HEK293 (cell line): Measurements from ENCODE around the gene HTRA1.

ENCODE experiments used
- CTCF ChIA-PET: fragments of 350-600 bp; formaldehyde crosslinking; extraction: SDS; loops from one replicate; lab custom pipeline; 2021; ENCODE audit warnings: antibody characterized with exemption; lab: Yijun Ruan, JAX
- POLR2A ChIA-PET: fragments of 300-600 bp; formaldehyde crosslinking; extraction: SDS; loops from one replicate; lab custom pipeline; 2020; ENCODE audit warnings: antibody characterized with exemption, inconsistent platforms; lab: Yijun Ruan, JAX
- H3K27ac ChIP-seq: fragments of 200-500 bp; sonication (Bioruptor generic); 2 replicates; pipeline ENCODE4 v1.5.1; 2014; ENCODE audit warnings: low read depth, low read length, control low read depth, inconsistent platforms; ENCODE audit errors: extremely low read depth
- H3K36me3 ChIP-seq, 2 experiments: fragments of 200-500 bp in 1 of 2; sonication (Bioruptor generic) in 1 of 2; 1 replicate in 1 of 2; 2 replicates in 1 of 2; pipeline ENCODE4 v1.5.1; 2014 to 2017; ENCODE audit warnings: inconsistent platforms in 2 of 2, low read length in 2 of 2; ENCODE audit not compliant: control insufficient read depth in 2 of 2, insufficient read depth in 1 of 2
- H3K4me1 ChIP-seq: fragments of 200-500 bp; sonication (Bioruptor generic); 2 replicates; pipeline ENCODE4 v1.5.1; 2014; ENCODE audit warnings: mild to moderate bottlenecking, low read length, inconsistent platforms; ENCODE audit not compliant: control insufficient read depth, insufficient read depth
- H3K4me3 ChIP-seq: 2 replicates; pipeline ENCODE4 v1.5.1; 2011; ENCODE audit warnings: low read depth, mild to moderate bottlenecking, control low read depth, low read length, moderate library complexity
- H3K9me3 ChIP-seq: fragments of 200-500 bp; sonication (Bioruptor generic); 2 replicates; pipeline ENCODE4 v1.5.1; 2014; ENCODE audit warnings: low read depth, low read length, inconsistent platforms; ENCODE audit not compliant: control insufficient read depth, insufficient read depth
- HOXD13 ChIP-seq: sonication (generic); formaldehyde crosslinking; IDR thresholded peaks from 2 replicates; pipeline ENCODE4 v1.8.0; 2022; ENCODE audit warnings: missing genetic modification reagents, borderline replicate concordance
- KLF7 ChIP-seq: fragments of 450-650 bp; formaldehyde crosslinking; IDR thresholded peaks from 2 replicates; pipeline ENCODE4 v1.5.1; 2016; ENCODE audit warnings: missing biosample characterization, missing genetic modification characterization, borderline replicate concordance
- MYNN ChIP-seq: fragments of 450-650 bp; formaldehyde crosslinking; IDR thresholded peaks from 2 replicates; pipeline ENCODE4 v1.5.1; 2016; ENCODE audit warnings: missing biosample characterization, missing genetic modification characterization, borderline replicate concordance
- OVOL3 ChIP-seq: fragments of 450-650 bp; formaldehyde crosslinking; IDR thresholded peaks from 2 replicates; pipeline ENCODE4 v1.5.1; 2016; ENCODE audit warnings: missing biosample characterization, missing genetic modification characterization
- RBAK ChIP-seq: fragments of 450-650 bp; formaldehyde crosslinking; IDR thresholded peaks from 2 replicates; pipeline ENCODE4 v1.5.1; 2016; ENCODE audit warnings: missing biosample characterization, missing genetic modification characterization
- REPIN1 ChIP-seq: fragments of 450-650 bp; formaldehyde crosslinking; IDR thresholded peaks from 2 replicates; pipeline ENCODE4 v1.5.1; 2017; ENCODE audit warnings: missing biosample characterization, missing genetic modification characterization, low read depth
- SCRT1 ChIP-seq: fragments of 450-650 bp; formaldehyde crosslinking; IDR thresholded peaks from 2 replicates; pipeline ENCODE4 v1.5.1; 2016; ENCODE audit warnings: missing biosample characterization, missing genetic modification characterization, borderline replicate concordance
- SP2 ChIP-seq: fragments of 450-650 bp; formaldehyde crosslinking; IDR thresholded peaks from 2 replicates; pipeline ENCODE4 v1.5.1; 2016; ENCODE audit warnings: missing biosample characterization, missing genetic modification characterization
- SP3 ChIP-seq: fragments of 450-650 bp; formaldehyde crosslinking; IDR thresholded peaks from 2 replicates; pipeline ENCODE4 v1.5.1; 2016; ENCODE audit warnings: missing biosample characterization, missing genetic modification characterization
- WT1 ChIP-seq: fragments of 450-650 bp; formaldehyde crosslinking; IDR thresholded peaks from 2 replicates; pipeline ENCODE4 v1.5.1; 2016; ENCODE audit warnings: missing biosample characterization, missing genetic modification characterization
- ZEB2 ChIP-seq: fragments of 450-650 bp; formaldehyde crosslinking; IDR thresholded peaks from 2 replicates; pipeline ENCODE4 v1.5.1; 2016; ENCODE audit warnings: missing biosample characterization, missing genetic modification characterization
- ZFHX2 ChIP-seq: fragments of 450-650 bp; formaldehyde crosslinking; conservative IDR thresholded peaks from 2 replicates; pipeline ENCODE4 v1.5.1; 2016; ENCODE audit warnings: missing biosample characterization, missing genetic modification characterization
- ZNF202 ChIP-seq: fragments of 450-650 bp; formaldehyde crosslinking; IDR thresholded peaks from 2 replicates; pipeline ENCODE4 v1.5.1; 2016; ENCODE audit warnings: missing biosample characterization, missing genetic modification characterization, borderline replicate concordance
- ZNF23 ChIP-seq: fragments of 450-650 bp; formaldehyde crosslinking; IDR thresholded peaks from 2 replicates; pipeline ENCODE4 v1.5.1; 2016; ENCODE audit warnings: missing biosample characterization, missing genetic modification characterization, borderline replicate concordance
- ZNF324 ChIP-seq: fragments of 450-650 bp; formaldehyde crosslinking; IDR thresholded peaks from 2 replicates; pipeline ENCODE4 v1.5.1; 2016; ENCODE audit warnings: missing biosample characterization, missing genetic modification characterization
- ZNF37A ChIP-seq: fragments of 450-650 bp; IDR thresholded peaks from 2 replicates; pipeline ENCODE4 v1.5.1; 2018; ENCODE audit warnings: missing biosample characterization, missing genetic modification characterization
- ZNF521 ChIP-seq: fragments of 450-650 bp; formaldehyde crosslinking; IDR thresholded peaks from 2 replicates; pipeline ENCODE4 v1.5.1; 2017; ENCODE audit warnings: missing biosample characterization, mild to moderate bottlenecking, missing genetic modification characterization
- ZNF548 ChIP-seq: fragments of 450-650 bp; formaldehyde crosslinking; IDR thresholded peaks from 2 replicates; pipeline ENCODE4 v1.5.1; 2016; ENCODE audit warnings: missing biosample characterization, missing genetic modification characterization
- ZNF623 ChIP-seq: fragments of 450-650 bp; formaldehyde crosslinking; IDR thresholded peaks from 2 replicates; pipeline ENCODE4 v1.5.1; 2016; ENCODE audit warnings: missing biosample characterization, missing genetic modification characterization
- ZNF624 ChIP-seq: fragments of 450-650 bp; formaldehyde crosslinking; IDR thresholded peaks from 2 replicates; pipeline ENCODE4 v1.5.1; 2017; ENCODE audit warnings: missing biosample characterization, missing genetic modification characterization
- ZNF654 ChIP-seq: fragments of 450-650 bp; formaldehyde crosslinking; IDR thresholded peaks from 2 replicates; pipeline ENCODE4 v1.5.1; 2016; ENCODE audit warnings: low read depth, missing biosample characterization, missing genetic modification characterization
- ZNF677 ChIP-seq: fragments of 450-650 bp; IDR thresholded peaks from 2 replicates; pipeline ENCODE4 v1.5.0; 2018; ENCODE audit warnings: missing biosample characterization, mild to moderate bottlenecking, missing genetic modification characterization, moderate library complexity
- ZNF785 ChIP-seq: fragments of 450-650 bp; formaldehyde crosslinking; IDR thresholded peaks from 2 replicates; pipeline ENCODE4 v1.5.1; 2016; ENCODE audit warnings: missing biosample characterization, missing genetic modification characterization
- ZNF792 ChIP-seq: fragments of 450-650 bp; formaldehyde crosslinking; IDR thresholded peaks from 2 replicates; pipeline ENCODE4 v1.5.1; 2016; ENCODE audit warnings: missing biosample characterization, missing genetic modification characterization
- ZNF837 ChIP-seq: fragments of 450-650 bp; formaldehyde crosslinking; IDR thresholded peaks from 2 replicates; pipeline ENCODE4 v1.5.1; 2016; ENCODE audit warnings: missing biosample characterization, missing genetic modification characterization
- ZNF843 ChIP-seq: fragments of 450-650 bp; formaldehyde crosslinking; IDR thresholded peaks from 2 replicates; pipeline ENCODE4 v1.5.1; 2016; ENCODE audit warnings: missing biosample characterization, missing genetic modification characterization
- ZXDB ChIP-seq: fragments of 450-650 bp; formaldehyde crosslinking; IDR thresholded peaks from 2 replicates; pipeline ENCODE4 v1.5.1; 2016; ENCODE audit warnings: missing biosample characterization, missing genetic modification characterization
- TF ChIP-seq, protein P1 (sequence below): fragments of 450-650 bp; formaldehyde crosslinking; IDR thresholded peaks from 2 replicates; pipeline ENCODE4 v1.5.1; 2016; ENCODE audit warnings: missing biosample characterization, missing genetic modification characterization
- TF ChIP-seq, protein P2 (sequence below): fragments of 450-650 bp; formaldehyde crosslinking; IDR thresholded peaks from 2 replicates; pipeline ENCODE4 v1.5.1; 2016; ENCODE audit warnings: missing biosample characterization, missing genetic modification characterization

Gene HTRA1

DNA sequence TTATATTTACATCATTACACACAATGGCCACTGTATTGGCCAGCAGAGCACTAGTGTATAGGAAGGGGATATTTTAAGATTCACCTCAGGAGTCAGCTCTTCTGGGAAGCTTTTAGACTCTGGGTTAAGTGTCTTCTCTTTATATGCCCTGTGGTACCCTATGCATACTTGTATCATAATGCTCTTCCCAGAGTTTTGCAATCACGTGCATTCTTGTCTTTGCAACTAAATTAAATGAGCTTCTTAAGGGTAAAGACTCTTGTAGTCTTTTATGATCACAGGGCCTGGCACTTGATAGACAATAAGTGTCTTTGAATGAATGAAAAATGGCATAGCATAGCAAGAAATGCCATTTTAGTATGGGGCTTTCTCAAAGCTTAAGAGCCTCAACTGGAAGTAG, 42.3 kb upstream of the HTRA1 start (continued):
- TF ChIP-seq SP2 (tag by site-specific recombination) (no peak), WT1 (tag by site-specific recombination) (no peak), ZNF202 (tag by site-specific recombination) (no peak), ZNF837 (tag by site-specific recombination) (no peak), ZNF785 (tag by site-specific recombination) (no peak), ZNF623 (tag by site-specific recombination) (no peak), ZNF843 (tag by site-specific recombination) (no peak), ZNF324 (tag by site-specific recombination) (no peak)
- TF ChIP-seq, protein P1, sequence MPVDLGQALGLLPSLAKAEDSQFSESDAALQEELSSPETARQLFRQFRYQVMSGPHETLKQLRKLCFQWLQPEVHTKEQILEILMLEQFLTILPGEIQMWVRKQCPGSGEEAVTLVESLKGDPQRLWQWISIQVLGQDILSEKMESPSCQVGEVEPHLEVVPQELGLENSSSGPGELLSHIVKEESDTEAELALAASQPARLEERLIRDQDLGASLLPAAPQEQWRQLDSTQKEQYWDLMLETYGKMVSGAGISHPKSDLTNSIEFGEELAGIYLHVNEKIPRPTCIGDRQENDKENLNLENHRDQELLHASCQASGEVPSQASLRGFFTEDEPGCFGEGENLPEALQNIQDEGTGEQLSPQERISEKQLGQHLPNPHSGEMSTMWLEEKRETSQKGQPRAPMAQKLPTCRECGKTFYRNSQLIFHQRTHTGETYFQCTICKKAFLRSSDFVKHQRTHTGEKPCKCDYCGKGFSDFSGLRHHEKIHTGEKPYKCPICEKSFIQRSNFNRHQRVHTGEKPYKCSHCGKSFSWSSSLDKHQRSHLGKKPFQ (tag by site-specific recombination): no peak

DNA sequence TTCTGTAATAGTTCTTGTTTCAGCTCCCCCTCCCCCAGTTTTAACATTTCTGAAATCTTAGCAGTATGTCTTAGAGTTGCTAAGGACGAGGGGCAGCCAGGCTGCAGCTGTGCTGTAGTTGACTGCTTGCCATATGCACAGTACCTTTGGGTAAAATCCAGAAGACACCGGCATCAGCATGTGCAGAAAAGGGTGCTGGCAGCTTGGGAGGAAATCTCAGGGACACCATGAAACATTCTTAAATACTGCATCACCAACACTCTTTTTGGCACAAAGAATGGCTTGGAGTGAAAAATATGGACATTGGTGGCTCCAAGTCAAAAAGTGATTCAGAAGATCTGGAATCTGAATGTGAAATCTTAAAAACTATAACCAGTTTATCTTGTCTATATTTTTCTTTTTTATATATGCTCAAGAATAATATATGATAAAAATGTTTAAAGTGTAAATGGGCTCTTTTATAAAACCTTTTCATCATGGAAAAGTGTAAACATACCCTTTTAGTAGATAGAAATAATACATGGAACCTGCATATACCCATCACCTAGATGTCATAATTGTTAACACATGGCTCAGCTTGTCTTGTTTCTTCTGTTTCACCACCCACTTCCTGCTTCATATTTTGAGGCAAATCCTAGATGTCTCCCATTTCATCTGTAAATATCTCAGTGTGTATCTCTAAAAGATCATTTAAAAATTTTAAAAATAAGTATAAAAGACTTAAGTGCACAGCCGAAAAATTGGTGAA, 41.3 kb upstream of the HTRA1 start:
- Histone ChIP-seq H3K27ac (no peak overlapping the region), H3K9me3 (no peaks in the 10 kb centered on the region), H3K36me3 (peaks cover 25% of the 10 kb centered on the region in 2 experiments), H3K4me1 (no peaks in the 10 kb centered on the region), H3K4me3 (no peak overlapping the region)
- no peak for TF ChIP-seq ZEB2 (tag by site-specific recombination)
- TF ChIP-seq ZNF548 (tag by site-specific recombination): no peak
- TF ChIP-seq ZNF654 (tag by site-specific recombination): no peak
- no peak for TF ChIP-seq ZNF37A (tag by site-specific recombination)
- TF ChIP-seq ZFHX2 (tag by site-specific recombination): no peak
- no peak for TF ChIP-seq ZNF521 (tag by site-specific recombination)
- TF ChIP-seq REPIN1 (tag by site-specific recombination): no peak
- TF ChIP-seq ZXDB (tag by site-specific recombination): no peak
- TF ChIP-seq, protein P2, sequence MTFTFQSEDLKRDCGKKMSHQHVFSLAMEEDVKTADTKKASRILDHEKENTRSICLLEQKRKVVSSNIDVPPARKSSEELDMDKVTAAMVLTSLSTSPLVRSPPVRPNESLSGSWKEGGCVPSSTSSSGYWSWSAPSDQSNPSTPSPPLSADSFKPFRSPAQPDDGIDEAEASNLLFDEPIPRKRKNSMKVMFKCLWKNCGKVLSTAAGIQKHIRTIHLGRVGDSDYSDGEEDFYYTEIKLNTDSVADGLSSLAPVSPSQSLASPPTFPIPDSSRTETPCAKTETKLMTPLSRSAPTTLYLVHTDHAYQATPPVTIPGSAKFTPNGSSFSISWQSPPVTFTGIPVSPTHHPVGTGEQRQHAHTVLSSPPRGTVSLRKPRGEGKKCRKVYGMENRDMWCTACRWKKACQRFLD (tag by site-specific recombination): no peak
- no peak for TF ChIP-seq SCRT1 (tag by site-specific recombination)
- no peak for TF ChIP-seq ZNF624 (tag by site-specific recombination)
- TF ChIP-seq OVOL3 (tag by site-specific recombination): no peak
- TF ChIP-seq HOXD13 (CRISPR knock-in tag): no peak
- no peak for TF ChIP-seq SP3
- TF ChIP-seq ZNF792 (tag by site-specific recombination): no peak
- TF ChIP-seq ZNF677: no peak
- no peak for TF ChIP-seq KLF7 (tag by site-specific recombination)
- no peak for TF ChIP-seq ZNF23
- TF ChIP-seq MYNN (tag by site-specific recombination): no peak
- no peak for TF ChIP-seq RBAK
- ChIA-PET CTCF (interaction anchor here (0.6 to 1.6 kb wide), 6 partner anchors 15 to 144 kb away, joined by 3 to 4 read pairs (median 4); partner anchors contain the start of gene PLEKHA1), POLR2A (no interaction called here)
